ENCODE data around the gene UQCC3.

- TF ChIP-seq CTCF (conservative IDR thresholded peaks at IDR 0.05) (no peak), EZH2 (IDR thresholded peaks at IDR 0.05; ENCODE audit: low read depth) (no peak)
These were observed 17.0 kb downstream of the UQCC3 start for GRCh38 chr11:62688491-62688890.

Data from PC-9 (cell line).